ENCODE measurements around the gene LDLRAP1. TPM values are rescaled to one million over a fixed set of nuclear protein-coding genes. Genes with fewer than 3 reads are reported as not detected.
A peak's percentile ranks its signal among the peaks of the same experiment; 100 is the strongest.

LDLRAP1 gene
- total and polyA plus RNA-seq, 9 of the 15 experiments (the other 6 are each of a cell fraction or from before 2014, with no cell fraction given): 0.56 to 29.6 (median 16.2) TPM

- TF ChIP-seq CXXC5 (CRISPR knock-in tag; IDR thresholded peaks at IDR 0.05) (peak; percentile 13), ZNF655 (CRISPR knock-in tag; IDR thresholded peaks at IDR 0.05) (no peak), KDM5B (IDR thresholded peaks at IDR 0.05; ENCODE audit: insufficient replicate concordance, low read depth, low read length) (peak; percentile 25), KDM4B (IDR thresholded peaks at IDR 0.05; ENCODE audit: borderline replicate concordance in 2 of 2, low read depth in 1 of 2) (no peak), SIN3A (IDR thresholded peaks at IDR 0.05; ENCODE audit: borderline replicate concordance in 2 of 2, control insufficient read depth in 1 of 2, low read depth in 2 of 2, low read length in 2 of 2) (no peak), ZNF232 (CRISPR knock-in tag; IDR thresholded peaks at IDR 0.05) (no peak), ZNF398 (CRISPR knock-in tag; IDR thresholded peaks at IDR 0.05) (no peak), PRMT5 (CRISPR knock-in tag; IDR thresholded peaks at IDR 0.05) (no peak), ZNF311 (CRISPR knock-in tag; IDR thresholded peaks at IDR 0.05) (no peak), ZNF449 (CRISPR knock-in tag; IDR thresholded peaks at IDR 0.05) (no peak), ZNF766 (CRISPR knock-in tag; conservative IDR thresholded peaks at IDR 0.05) (no peak), CTBP1 (IDR thresholded peaks at IDR 0.05; ENCODE audit: borderline replicate concordance) (0 out of 2 replicates have a peak, but pooled peaks have one; percentile 9), ZFX (CRISPR knock-in tag; IDR thresholded peaks at IDR 0.05) (peak; percentile 10)
These were observed 73.7 kb downstream of the LDLRAP1 start (continued) for GRCh38 chr1:25616987-25617624.

Data from K562 (cell line).